H1 (cell line): ENCODE measurements around the gene AIFM1. TPM values are rescaled to one million over a fixed set of nuclear protein-coding genes. Genes with fewer than 3 reads are reported as not detected.

Experiments used
- BACH1 ChIP-seq: IDR thresholded peaks from 2 replicates; pipeline ENCODE4 v1.6.1; 2012; ENCODE audit warnings: low read length, improper control_type of control experiment
- GABPA ChIP-seq: IDR thresholded peaks from 2 replicates; pipeline ENCODE4 v1.6.1; 2011; ENCODE audit warnings: mild to moderate bottlenecking, low read length, moderate library complexity, borderline replicate concordance; ENCODE audit not compliant: insufficient read depth
- MAX ChIP-seq: IDR thresholded peaks from 2 replicates; pipeline ENCODE4 v1.6.1; 2012; ENCODE audit warnings: inconsistent platforms
- PHF8 ChIP-seq: fragments of 200-600 bp; sonication (generic); conservative IDR thresholded peaks from 2 replicates; pipeline ENCODE4 v1.7.1; 2012; ENCODE audit warnings: low read depth, mild to moderate bottlenecking, inconsistent platforms, low read length, moderate library complexity
- POLR2AphosphoS5 ChIP-seq: IDR thresholded peaks from 2 replicates; pipeline ENCODE4 v1.6.1; 2011; ENCODE audit warnings: low read depth, low read length
- RNF2 ChIP-seq: fragments of 200-900, 300-1000 bp; sonication (generic); IDR thresholded peaks from 2 replicates; pipeline ENCODE4 v1.7.1; 2016; ENCODE audit warnings: borderline replicate concordance, low read depth, mild to moderate bottlenecking, antibody characterized with exemption, low read length; ENCODE audit not compliant: poor library complexity, severe bottlenecking; ENCODE audit errors: missing control alignments
- TCF12 ChIP-seq: IDR thresholded peaks from 2 replicates; pipeline ENCODE4 v1.6.1; 2011; ENCODE audit warnings: low read depth, mild to moderate bottlenecking, low read length
- polyA plus RNA-seq, 7 experiments: library from polyadenylated mRNA; depleted of rRNA in 3 of 7; stranded (reverse) in 5 of 7; unstranded in 2 of 7; fragments of >200 nt in 5 of 7; fragments of 200-250 nt in 2 of 7; gene quantifications; 1 replicate in 5 of 7; 2 replicates in 1 of 7; 4 replicates in 1 of 7; pipeline versions ENCODE4 v1.2.1 to v1.2.3, GENCODE V29; 2011 to 2013; ENCODE audit warnings: missing spikeins in 2 of 7, mixed read lengths in 2 of 7
- total RNA-seq: library from RNA; stranded (reverse); fragmentation: NEBNext Ultra II Directional; extraction: Animal tissue kit (Norgen Biotek cat#: 25700); gene quantifications from 2 replicates; pipeline ENCODE4 v1.2.1, GENCODE V29; 2021

The AIFM1 gene
- total and polyA plus RNA-seq, 2 of the 8 experiments (the other 6 are each of a cell fraction or from before 2014, with no cell fraction given) = 34.1 to 55.4 TPM

GRCh38 chrX:130130990-130131389 is 34.7 kb downstream of the AIFM1 start (continued):
- no peak for TF ChIP-seq GABPA
- TF ChIP-seq RNF2 = no peak
- TF ChIP-seq PHF8 = no peak
- TF ChIP-seq TCF12 = no peak
- no peak for TF ChIP-seq MAX
- no peak for TF ChIP-seq BACH1
- TF ChIP-seq POLR2AphosphoS5 = no peak
